Measurements from ENCODE around the gene SMARCC1. TPM values are rescaled to one million over a fixed set of nuclear protein-coding genes. Genes with fewer than 3 reads are reported as not detected.

The SMARCC1 gene
- total RNA-seq, 1 experiment from 2014 or later = 43.1 TPM

DNA sequence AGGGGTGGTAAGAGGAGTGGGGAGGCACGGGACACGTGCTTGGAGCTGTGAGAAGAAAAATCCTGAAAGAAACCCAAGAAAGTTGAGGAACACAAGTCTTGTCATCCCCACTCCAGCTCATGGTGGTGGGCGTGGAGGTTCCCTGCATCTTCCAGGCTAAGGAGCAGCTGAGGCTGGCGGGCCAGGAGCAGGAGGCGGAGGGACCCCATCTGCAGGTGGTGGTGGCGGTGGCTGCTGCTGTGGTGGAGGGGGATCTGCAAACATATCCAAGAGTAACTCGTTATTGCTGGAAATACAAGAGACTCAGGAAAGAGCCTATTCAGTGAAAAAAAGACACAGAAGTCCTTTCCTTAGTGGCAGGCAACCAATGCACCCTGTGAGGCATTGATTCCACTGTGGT lies 193.6 kb downstream of the SMARCC1 start:
- TF ChIP-seq EZH2phosphoT487 (IDR thresholded peaks at IDR 0.05; ENCODE audit: borderline replicate concordance, low read length) (no peak), EZH2 (IDR thresholded peaks at IDR 0.05; ENCODE audit: low read length, unreplicated experiment) (no peak)
- TF ChIP-seq, protein P1, sequence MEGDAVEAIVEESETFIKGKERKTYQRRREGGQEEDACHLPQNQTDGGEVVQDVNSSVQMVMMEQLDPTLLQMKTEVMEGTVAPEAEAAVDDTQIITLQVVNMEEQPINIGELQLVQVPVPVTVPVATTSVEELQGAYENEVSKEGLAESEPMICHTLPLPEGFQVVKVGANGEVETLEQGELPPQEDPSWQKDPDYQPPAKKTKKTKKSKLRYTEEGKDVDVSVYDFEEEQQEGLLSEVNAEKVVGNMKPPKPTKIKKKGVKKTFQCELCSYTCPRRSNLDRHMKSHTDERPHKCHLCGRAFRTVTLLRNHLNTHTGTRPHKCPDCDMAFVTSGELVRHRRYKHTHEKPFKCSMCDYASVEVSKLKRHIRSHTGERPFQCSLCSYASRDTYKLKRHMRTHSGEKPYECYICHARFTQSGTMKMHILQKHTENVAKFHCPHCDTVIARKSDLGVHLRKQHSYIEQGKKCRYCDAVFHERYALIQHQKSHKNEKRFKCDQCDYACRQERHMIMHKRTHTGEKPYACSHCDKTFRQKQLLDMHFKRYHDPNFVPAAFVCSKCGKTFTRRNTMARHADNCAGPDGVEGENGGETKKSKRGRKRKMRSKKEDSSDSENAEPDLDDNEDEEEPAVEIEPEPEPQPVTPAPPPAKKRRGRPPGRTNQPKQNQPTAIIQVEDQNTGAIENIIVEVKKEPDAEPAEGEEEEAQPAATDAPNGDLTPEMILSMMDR (conservative IDR thresholded peaks at IDR 0.05; ENCODE audit: low read depth, low read length) = no peak
- Histone ChIP-seq H3K4me3 (ENCODE audit: low read length) (no peak overlapping the region), H3K27me3 (ENCODE audit: low read length) (no peaks in the 10 kb centered on the region), H3K9me2 (replicated peaks; ENCODE audit: low read length) (no peaks in the 10 kb centered on the region), H4K20me1 (ENCODE audit: low read length) (no peaks in the 10 kb centered on the region), H3K79me2 (ENCODE audit: low read length) (no peaks in the 10 kb centered on the region), H3K9ac (ENCODE audit: low read length) (no peak overlapping the region), H3K9me3 (ENCODE audit: low read length) (no peaks in the 10 kb centered on the region), H3K36me3 (ENCODE audit: low read depth, low read length) (peaks cover 43% of the 10 kb centered on the region), H2AFZ (ENCODE audit: low read length) (no peak overlapping the region), H3F3A (ENCODE audit: low read length, unreplicated experiment) (no peaks in the 10 kb centered on the region), H3K4me2 (ENCODE audit: low read length) (no peak overlapping the region), H3K27ac (ENCODE audit: low read length) (no peak overlapping the region), H3K4me1 (ENCODE audit: insufficient read depth, low read length) (no peaks in the 10 kb centered on the region)
- BruUV-seq (replicated peaks) = no TSS peak
- intact Hi-C loops (cut with micrococcal nuclease) = no loop called here
- ChIA-PET CTCF (no interaction called here), POLR2A (ENCODE audit: unreplicated experiment) (no interaction called here)
- ATAC-seq (no peak), DNase-seq (no peak)

DNA sequence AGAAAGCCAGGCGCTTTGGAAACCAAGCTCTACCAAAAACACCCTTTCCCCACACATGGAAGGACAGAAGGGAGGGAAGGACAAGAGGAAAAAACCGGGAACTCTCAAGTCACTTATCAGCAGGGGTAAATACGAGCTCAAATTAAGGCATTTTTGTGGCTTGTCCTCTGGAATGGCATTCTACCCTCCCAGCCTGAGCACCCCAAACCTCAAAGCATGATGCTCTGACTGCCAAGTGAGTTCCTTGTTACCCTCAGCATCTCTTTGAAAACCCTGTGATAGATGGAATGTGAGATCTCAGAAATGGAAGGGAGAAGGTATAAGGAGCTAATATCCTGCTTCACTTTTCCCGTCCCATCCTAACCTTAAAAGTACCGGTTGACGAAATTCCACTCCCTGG lies 194.9 kb downstream of the SMARCC1 start:
- Histone ChIP-seq H3K4me1 (ENCODE audit: insufficient read depth, low read length) (no peaks in the 10 kb centered on the region), H2AFZ (ENCODE audit: low read length) (no peak overlapping the region), H3K79me2 (ENCODE audit: low read length) (no peaks in the 10 kb centered on the region), H3K9ac (ENCODE audit: low read length) (no peak overlapping the region), H3K36me3 (ENCODE audit: low read depth, low read length) (peaks cover 43% of the 10 kb centered on the region), H3K27me3 (ENCODE audit: low read length) (no peaks in the 10 kb centered on the region), H3K4me2 (ENCODE audit: low read length) (no peak overlapping the region), H3K27ac (ENCODE audit: low read length) (no peak overlapping the region), H3K9me2 (replicated peaks; ENCODE audit: low read length) (no peaks in the 10 kb centered on the region), H3F3A (ENCODE audit: low read length, unreplicated experiment) (no peaks in the 10 kb centered on the region), H3K9me3 (ENCODE audit: low read length) (no peaks in the 10 kb centered on the region), H3K4me3 (ENCODE audit: low read length) (no peak overlapping the region), H4K20me1 (ENCODE audit: low read length) (no peaks in the 10 kb centered on the region)
- DNase-seq (no peak), ATAC-seq (no peak)
- TF ChIP-seq EZH2 (IDR thresholded peaks at IDR 0.05; ENCODE audit: low read length, unreplicated experiment) = no peak
- TF ChIP-seq EZH2phosphoT487 (IDR thresholded peaks at IDR 0.05; ENCODE audit: borderline replicate concordance, low read length) = no peak
- TF ChIP-seq, protein P1 (conservative IDR thresholded peaks at IDR 0.05; ENCODE audit: low read depth, low read length) = no peak
- BruUV-seq (replicated peaks) = no TSS peak
- POLR2A ChIA-PET (ENCODE audit: unreplicated experiment) = no interaction called here
- intact Hi-C loops (cut with micrococcal nuclease) = no loop called here
- CTCF ChIA-PET = no interaction called here

- H3K79me2 ChIP-seq (ENCODE audit: low read length) = no peaks in the 10 kb centered on the region
- H3K4me3 ChIP-seq (ENCODE audit: low read length) = no peak overlapping the region
- peaks cover 12% of the 10 kb centered on the region for H3K27me3 ChIP-seq (ENCODE audit: low read length)
- H3F3A ChIP-seq (ENCODE audit: low read length, unreplicated experiment) = no peaks in the 10 kb centered on the region
- ChIA-PET POLR2A (ENCODE audit: unreplicated experiment) (no interaction called here), CTCF (no interaction called here)
- no peak overlapping the region for H3K9ac ChIP-seq (ENCODE audit: low read length)
- no peaks in the 10 kb centered on the region for H3K4me1 ChIP-seq (ENCODE audit: insufficient read depth, low read length)
- peaks cover 25% of the 10 kb centered on the region for H3K36me3 ChIP-seq (ENCODE audit: low read depth, low read length)
- H3K27ac ChIP-seq (ENCODE audit: low read length) = no peak overlapping the region
- no peak overlapping the region for H3K4me2 ChIP-seq (ENCODE audit: low read length)
- DNase-seq (no peak), ATAC-seq (no peak)
- H3K9me3 ChIP-seq (ENCODE audit: low read length) = no peaks in the 10 kb centered on the region
- no peak overlapping the region for H2AFZ ChIP-seq (ENCODE audit: low read length)
- BruUV-seq (replicated peaks) = no TSS peak
- intact Hi-C loops (cut with micrococcal nuclease) = no loop called here
- no peaks in the 10 kb centered on the region for H3K9me2 ChIP-seq (replicated peaks; ENCODE audit: low read length)
- no peaks in the 10 kb centered on the region for H4K20me1 ChIP-seq (ENCODE audit: low read length)
- TF ChIP-seq EZH2phosphoT487 (IDR thresholded peaks at IDR 0.05; ENCODE audit: borderline replicate concordance, low read length) = no peak
Measured at GRCh38 chr3:47583320-47584075, 198.2 kb downstream of the SMARCC1 start.
